Liver (tissue), 9 donors: ENCODE results near the gene ABHD15. TPM values are rescaled to one million over a fixed set of nuclear protein-coding genes. Genes with fewer than 3 reads are reported as not detected.

ENCODE experiments used
- DNase-seq: peaks from one replicate; pipeline ENCODE4 v3.0.0-alpha.2; 2017; ENCODE audit warnings: low spot score
- H3K27ac ChIP-seq, 2 donors: one replicate each; pipeline ENCODE4 v1.7.0; 2013; ENCODE audit warnings: inconsistent platforms in 2 of 2, low read length in 2 of 2, control low read depth in 1 of 2, low read depth in 1 of 2, mild to moderate bottlenecking in 1 of 2
- H3K27me3 ChIP-seq, 4 donors: one replicate each; pipeline versions ENCODE4 v1.6.1 to v1.7.0; 2013; ENCODE audit warnings: low read length in 3 of 4, inconsistent platforms in 1 of 4, mild to moderate bottlenecking in 1 of 4, moderate library complexity in 1 of 4; ENCODE audit not compliant: control insufficient read depth in 4 of 4, insufficient read depth in 4 of 4
- H3K36me3 ChIP-seq, 4 donors: one replicate each; pipeline versions ENCODE4 v1.6.1 to v1.7.0; 2013; ENCODE audit warnings: low read length in 3 of 4, mild to moderate bottlenecking in 3 of 4, low read depth in 1 of 4, moderate library complexity in 1 of 4; ENCODE audit not compliant: control insufficient read depth in 4 of 4, insufficient read depth in 3 of 4
- H3K4me1 ChIP-seq, 4 donors: one replicate each; pipeline versions ENCODE4 v1.6.1 to v1.7.0; 2013; ENCODE audit warnings: low read length in 3 of 4, mild to moderate bottlenecking in 3 of 4, moderate library complexity in 1 of 4; ENCODE audit not compliant: control insufficient read depth in 4 of 4, insufficient read depth in 4 of 4
- H3K4me3 ChIP-seq, 3 donors: one replicate each; pipeline versions ENCODE4 v1.6.1 to v1.7.0; 2013; ENCODE audit warnings: low read length in 3 of 3, control low read depth in 1 of 3, low read depth in 1 of 3, mild to moderate bottlenecking in 1 of 3
- H3K9ac ChIP-seq, 2 donors: one replicate each; pipeline ENCODE4 v1.7.0; 2013; ENCODE audit warnings: low read length in 2 of 2, mild to moderate bottlenecking in 2 of 2, moderate library complexity in 2 of 2, control low read depth in 1 of 2, low read depth in 1 of 2
- H3K9me3 ChIP-seq, 4 donors: one replicate each; pipeline versions ENCODE4 v1.6.1 to v1.7.0; 2013; ENCODE audit warnings: low read length in 3 of 4; ENCODE audit not compliant: control insufficient read depth in 4 of 4
- CTCF ChIP-seq: fragments of 150-350 bp; IDR thresholded peaks from 2 replicates; pipeline ENCODE4 v1.5.1; 2017; ENCODE audit warnings: improper control_type of control experiment, low read depth, low read length; ENCODE audit not compliant: missing input control
- EGR1 ChIP-seq, 2 donors: IDR thresholded peaks; 2 replicates each; pipeline ENCODE4 v1.6.1; 2016 to 2018; ENCODE audit warnings: antibody characterized with exemption in 2 of 2, low read depth in 2 of 2
- FOXA1 ChIP-seq: IDR thresholded peaks from 2 replicates; pipeline ENCODE4 v1.6.1; 2016; ENCODE audit warnings: antibody characterized with exemption
- GABPA ChIP-seq, 2 donors: IDR thresholded peaks in 1 of 2; conservative IDR thresholded peaks in 1 of 2; 2 replicates each; pipeline ENCODE4 v1.6.1; 2016; ENCODE audit warnings: antibody characterized with exemption in 2 of 2, mild to moderate bottlenecking in 1 of 2, moderate library complexity in 1 of 2
- HNF4A ChIP-seq, 2 donors: conservative IDR thresholded peaks; 2 replicates each; pipeline ENCODE4 v1.6.1; 2016; ENCODE audit warnings: antibody characterized with exemption in 2 of 2, mild to moderate bottlenecking in 2 of 2
- HNF4G ChIP-seq: IDR thresholded peaks from 2 replicates; pipeline ENCODE4 v1.6.1; 2016; ENCODE audit warnings: antibody characterized with exemption
- JUND ChIP-seq, 2 donors: IDR thresholded peaks; 2 replicates each; pipeline ENCODE4 v1.6.1; 2016; ENCODE audit warnings: antibody characterized with exemption in 2 of 2
- NR2F2 ChIP-seq: IDR thresholded peaks from 2 replicates; pipeline ENCODE4 v1.6.1; 2016; ENCODE audit warnings: antibody characterized with exemption
- REST ChIP-seq: IDR thresholded peaks from 2 replicates; pipeline ENCODE4 v1.6.1; 2016; ENCODE audit warnings: antibody characterized with exemption, mild to moderate bottlenecking
- SP1 ChIP-seq: IDR thresholded peaks from 2 replicates; pipeline ENCODE4 v1.6.1; 2018; ENCODE audit warnings: antibody characterized with exemption, mild to moderate bottlenecking
- TAF1 ChIP-seq: conservative IDR thresholded peaks from 2 replicates; pipeline ENCODE4 v1.6.1; 2016; ENCODE audit warnings: antibody characterized with exemption, mild to moderate bottlenecking
- WGBS: extraction: QIAGEN DNeasy Blood & Tissue Kit; methylation state at CpG from one replicate; pipeline ENCODE4 v1.1.7; 2013; 5-methylcytosine and 5-hydroxymethylcytosine counted together
- polyA plus RNA-seq, 2 donors: library from polyadenylated mRNA; stranded (reverse) in 1 of 2; unstranded in 1 of 2; fragments of 200-250 nt in 1 of 2; fragments of >200 nt in 1 of 2; fragmentation: Nextera tagmentation in 1 of 2; extraction: Ambion mirVana in 1 of 2; gene quantifications; one replicate each; pipeline versions ENCODE4 v1.2.1 to v1.2.3, GENCODE V29; 2013 to 2015
- total RNA-seq, 2 donors: library from RNA; depleted of rRNA; stranded (reverse); fragments of >200 nt; gene quantifications; one replicate each; pipeline ENCODE4 v1.2.3, GENCODE V29; 2014
- TF ChIP-seq, protein P1 (sequence below): IDR thresholded peaks from 2 replicates; pipeline ENCODE4 v1.6.1; 2016; ENCODE audit warnings: antibody characterized with exemption
- TF ChIP-seq, protein P2 (sequence below): IDR thresholded peaks from 2 replicates; pipeline ENCODE4 v1.6.1; 2016; ENCODE audit warnings: antibody characterized with exemption
- donor health status: healthy.
- donor health status: healthy.
- donor health status: healthy.
- donor health status: healthy.
- donor health status: healthy.

The ABHD15 gene
- total and polyA plus RNA-seq, 4 donors: 5.6 to 25.7 (median 10.6) TPM

- Histone ChIP-seq H3K9me3 (no peaks in the 10 kb centered on the region), H3K27me3 (no peaks in the 10 kb centered on the region), H3K4me3 (no peak overlapping the region), H3K27ac (no peak overlapping the region), H3K4me1 (no peaks in the 10 kb centered on the region), H3K36me3 (no peaks in the 10 kb centered on the region), H3K9ac (no peak overlapping the region)
- whole genome bisulfite sequencing: 90% methylated on average over 29 of the region's 29 CpGs
- no peak for DNase-seq
- TF ChIP-seq JUND (IDR thresholded peaks at IDR 0.05) (no peak), TAF1 (no peak), EGR1 (IDR thresholded peaks at IDR 0.05; ENCODE audit: low read depth in 2 of 2) (no peak), FOXA1 (no peak), HNF4A (conservative IDR thresholded peaks at IDR 0.05) (no peak), CTCF (no peak)
- TF ChIP-seq, protein P1, sequence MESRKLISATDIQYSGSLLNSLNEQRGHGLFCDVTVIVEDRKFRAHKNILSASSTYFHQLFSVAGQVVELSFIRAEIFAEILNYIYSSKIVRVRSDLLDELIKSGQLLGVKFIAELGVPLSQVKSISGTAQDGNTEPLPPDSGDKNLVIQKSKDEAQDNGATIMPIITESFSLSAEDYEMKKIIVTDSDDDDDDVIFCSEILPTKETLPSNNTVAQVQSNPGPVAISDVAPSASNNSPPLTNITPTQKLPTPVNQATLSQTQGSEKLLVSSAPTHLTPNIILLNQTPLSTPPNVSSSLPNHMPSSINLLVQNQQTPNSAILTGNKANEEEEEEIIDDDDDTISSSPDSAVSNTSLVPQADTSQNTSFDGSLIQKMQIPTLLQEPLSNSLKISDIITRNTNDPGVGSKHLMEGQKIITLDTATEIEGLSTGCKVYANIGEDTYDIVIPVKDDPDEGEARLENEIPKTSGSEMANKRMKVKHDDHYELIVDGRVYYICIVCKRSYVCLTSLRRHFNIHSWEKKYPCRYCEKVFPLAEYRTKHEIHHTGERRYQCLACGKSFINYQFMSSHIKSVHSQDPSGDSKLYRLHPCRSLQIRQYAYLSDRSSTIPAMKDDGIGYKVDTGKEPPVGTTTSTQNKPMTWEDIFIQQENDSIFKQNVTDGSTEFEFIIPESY: no peak
- TF ChIP-seq, protein P2, sequence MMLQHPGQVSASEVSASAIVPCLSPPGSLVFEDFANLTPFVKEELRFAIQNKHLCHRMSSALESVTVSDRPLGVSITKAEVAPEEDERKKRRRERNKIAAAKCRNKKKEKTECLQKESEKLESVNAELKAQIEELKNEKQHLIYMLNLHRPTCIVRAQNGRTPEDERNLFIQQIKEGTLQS: no peak
Measured at GRCh38 chr17:29607557-29608195, 40.8 kb upstream of the ABHD15 start.

GRCh38 chr17:29603109-29603674 is 36.4 kb upstream of the ABHD15 start:
- 95% methylated on average over 6 of the region's 6 CpGs for WGBS
- H3K4me1 ChIP-seq: no peaks in the 10 kb centered on the region
- H3K27ac ChIP-seq: no peak overlapping the region
- no peaks in the 10 kb centered on the region for H3K9me3 ChIP-seq
- H3K27me3 ChIP-seq: no peaks in the 10 kb centered on the region
- no peak for TF ChIP-seq TAF1
- no peaks in the 10 kb centered on the region for H3K36me3 ChIP-seq
- no peak overlapping the region for H3K4me3 ChIP-seq
- H3K9ac ChIP-seq: no peak overlapping the region
- no peak for DNase-seq

DNA sequence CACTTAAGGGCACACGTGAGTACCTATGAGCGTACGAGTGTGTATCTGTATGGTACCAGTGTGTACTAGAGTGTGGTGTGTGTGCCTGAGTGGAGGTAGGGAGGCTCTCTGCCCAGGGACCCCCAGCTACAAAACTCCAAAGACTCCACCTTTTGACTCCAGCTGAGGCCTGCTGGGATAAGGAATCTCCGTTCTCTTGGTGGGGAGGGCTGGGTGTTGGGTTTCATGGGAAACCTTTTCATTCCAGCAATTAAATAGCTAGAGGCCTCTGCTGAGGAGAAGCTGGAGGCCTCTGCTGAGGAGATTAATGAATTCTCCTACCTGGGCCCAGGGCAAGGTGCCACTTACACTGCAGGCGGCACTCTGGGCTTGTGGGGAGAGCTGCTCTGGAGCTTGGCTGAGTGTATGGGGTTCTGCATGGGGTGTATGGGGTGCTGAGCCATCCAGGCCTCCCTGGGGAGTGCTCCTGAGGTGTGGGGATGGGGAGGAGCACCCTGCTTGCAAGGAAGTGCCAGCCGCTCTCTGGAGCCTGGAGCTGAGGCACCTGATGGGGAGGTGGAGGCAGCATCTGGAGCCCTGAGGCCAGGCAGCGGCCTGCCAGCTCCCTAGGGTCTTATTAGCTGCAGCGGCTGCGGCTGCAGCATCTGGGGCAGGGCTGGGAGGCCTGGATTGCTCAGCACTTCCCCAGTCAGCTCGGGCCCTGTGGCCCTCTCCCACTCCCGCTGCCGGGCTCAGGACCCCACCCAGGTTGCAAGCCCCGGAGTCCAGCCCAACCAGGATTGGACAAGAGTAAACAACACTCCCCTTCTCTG is 30.7 kb upstream of the ABHD15 start:
- Histone ChIP-seq H3K4me3 (no peak overlapping the region), H3K36me3 (no peaks in the 10 kb centered on the region), H3K9me3 (no peaks in the 10 kb centered on the region), H3K9ac (no peak overlapping the region), H3K27me3 (no peaks in the 10 kb centered on the region), H3K27ac (no peak overlapping the region), H3K4me1 (peaks cover 2 to 12% (median 7%) of the 10 kb centered on the region in 4 donors)
- no peak for DNase-seq
- 87% methylated on average over 13 of the region's 13 CpGs for WGBS
- no peak for TF ChIP-seq EGR1 (IDR thresholded peaks at IDR 0.05; ENCODE audit: low read depth in 2 of 2)
- TF ChIP-seq SP1: no peak
- TF ChIP-seq CTCF: no peak
- no peak for TF ChIP-seq GABPA (IDR thresholded peaks at IDR 0.05 in 1 of 2, conservative IDR thresholded peaks at IDR 0.05 in 1 of 2)
- TF ChIP-seq, protein P2: no peak
- TF ChIP-seq TAF1: no peak
- TF ChIP-seq NR2F2: no peak
- TF ChIP-seq HNF4A (conservative IDR thresholded peaks at IDR 0.05): no peak
- TF ChIP-seq REST: no peak
- no peak for TF ChIP-seq HNF4G
